GM19397 (cell line): ENCODE results near the gene LRP1.

Experiments used
- ATAC-seq: cut with Tn5 transposase; IDR thresholded peaks from one replicate; pipeline ENCODE4 v1.9.1; 2021; ENCODE audit warnings: mild to moderate bottlenecking, moderate library complexity; ENCODE audit not compliant: unreplicated experiment

LRP1 gene

DNA sequence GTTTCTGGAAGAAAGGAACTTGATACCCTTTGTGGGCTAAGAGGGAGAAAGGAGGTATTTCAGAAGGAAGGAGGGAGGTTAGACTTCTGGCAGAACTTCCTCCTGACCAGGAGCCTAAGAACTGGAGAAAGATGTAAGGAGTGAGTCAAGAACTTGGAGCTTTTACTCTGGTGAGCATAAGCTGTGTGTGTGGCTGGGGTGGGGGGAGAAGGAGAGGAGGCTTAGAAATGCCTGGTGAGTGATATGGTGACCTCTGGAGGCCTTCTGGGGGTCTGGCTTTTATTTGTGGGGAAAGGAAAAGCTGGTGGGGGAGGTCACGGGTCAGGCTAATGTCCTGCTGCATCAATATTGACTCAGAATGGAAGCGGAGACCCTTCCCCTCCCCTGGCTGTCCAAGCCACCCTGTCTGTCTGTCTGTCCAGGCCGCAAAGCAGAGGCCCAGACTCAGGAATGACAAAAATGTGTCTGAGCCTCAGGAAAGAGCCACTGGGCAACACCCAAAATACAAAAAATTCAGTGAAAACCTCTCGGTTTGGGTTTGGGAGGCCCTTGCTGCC, 4.8 kb downstream of the LRP1 start:
- ATAC-seq = no peak

DNA sequence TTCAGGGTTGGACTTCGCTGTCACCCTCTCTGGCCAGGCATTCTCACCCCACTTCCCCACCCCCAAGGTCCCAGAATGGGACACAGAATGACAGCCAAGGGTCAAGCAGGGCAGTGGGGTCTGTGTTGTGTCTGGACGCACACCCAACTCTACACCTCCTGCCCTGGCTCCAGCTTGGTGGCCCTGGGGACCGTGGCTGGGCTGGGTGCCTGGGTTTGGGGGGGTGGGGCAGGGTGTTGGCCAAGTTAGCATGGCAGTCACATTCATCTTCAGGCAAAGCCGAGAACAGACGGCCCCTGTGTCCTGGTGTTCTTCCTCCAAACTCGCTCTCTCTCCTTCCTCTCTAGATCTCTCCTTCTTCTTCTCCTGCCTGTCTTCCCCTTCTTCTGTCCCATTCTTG, 5.6 kb downstream of the LRP1 start:
- ATAC-seq = no peak

DNA sequence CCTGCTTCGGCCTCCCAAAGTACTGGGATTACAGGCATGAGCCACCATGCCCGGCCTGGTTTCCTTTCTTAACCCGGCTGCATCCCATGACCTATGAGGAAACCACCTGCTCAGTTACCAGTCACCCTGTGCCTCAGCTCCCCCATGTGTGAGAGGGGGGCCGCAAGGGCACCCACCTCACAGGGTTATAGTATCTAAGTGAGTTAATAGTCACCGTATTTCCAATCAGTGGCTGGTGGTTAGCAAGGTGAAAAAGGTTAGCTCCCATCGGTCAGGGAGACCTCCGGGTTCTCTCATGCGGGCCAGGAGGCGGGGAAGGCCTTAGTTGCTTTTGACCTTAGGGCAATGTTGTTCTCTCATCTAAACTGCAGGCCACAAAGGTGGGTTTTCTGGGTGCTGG, 6.7 kb downstream of the LRP1 start:
- ATAC-seq = no peak

DNA sequence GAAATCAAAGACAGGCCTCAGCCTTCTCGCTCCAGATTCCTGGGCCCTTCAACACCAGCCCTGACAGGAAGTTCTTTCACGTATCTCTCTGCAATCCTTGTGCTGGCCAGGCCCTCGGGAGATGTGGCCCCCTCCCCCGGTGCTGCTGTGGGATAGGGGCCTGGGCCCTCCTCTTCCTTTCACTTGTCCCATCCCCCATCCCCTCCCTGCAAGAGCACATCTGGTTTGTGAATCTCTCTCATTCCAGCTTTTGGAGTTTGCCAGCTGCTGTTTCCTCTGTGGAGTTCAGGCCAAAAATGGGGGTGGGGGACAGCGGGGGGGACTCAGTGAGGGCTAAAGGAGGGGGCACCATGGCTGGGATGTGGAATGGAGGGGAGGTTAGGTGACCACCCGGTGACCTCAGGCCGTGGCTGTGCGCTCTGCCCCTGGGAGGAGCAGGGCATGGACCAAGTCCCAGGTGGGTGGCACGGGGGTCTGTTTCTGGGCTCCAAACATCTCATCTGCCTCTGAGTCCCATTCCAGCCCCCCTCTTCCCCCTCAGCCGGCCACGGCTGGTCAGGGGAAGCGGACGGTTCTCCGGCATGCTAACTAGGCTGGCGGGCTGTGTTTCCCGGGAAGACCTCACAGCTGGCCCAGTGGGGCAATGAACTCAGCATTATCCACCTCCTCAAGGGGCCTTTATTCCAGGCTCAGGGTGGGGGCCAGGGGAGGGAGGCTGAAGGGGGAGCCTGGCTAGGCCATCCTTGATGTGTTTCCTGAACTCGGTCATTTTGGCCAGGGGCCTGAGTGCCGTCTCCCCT, 7.4 kb downstream of the LRP1 start:
- ATAC-seq = no peak

DNA sequence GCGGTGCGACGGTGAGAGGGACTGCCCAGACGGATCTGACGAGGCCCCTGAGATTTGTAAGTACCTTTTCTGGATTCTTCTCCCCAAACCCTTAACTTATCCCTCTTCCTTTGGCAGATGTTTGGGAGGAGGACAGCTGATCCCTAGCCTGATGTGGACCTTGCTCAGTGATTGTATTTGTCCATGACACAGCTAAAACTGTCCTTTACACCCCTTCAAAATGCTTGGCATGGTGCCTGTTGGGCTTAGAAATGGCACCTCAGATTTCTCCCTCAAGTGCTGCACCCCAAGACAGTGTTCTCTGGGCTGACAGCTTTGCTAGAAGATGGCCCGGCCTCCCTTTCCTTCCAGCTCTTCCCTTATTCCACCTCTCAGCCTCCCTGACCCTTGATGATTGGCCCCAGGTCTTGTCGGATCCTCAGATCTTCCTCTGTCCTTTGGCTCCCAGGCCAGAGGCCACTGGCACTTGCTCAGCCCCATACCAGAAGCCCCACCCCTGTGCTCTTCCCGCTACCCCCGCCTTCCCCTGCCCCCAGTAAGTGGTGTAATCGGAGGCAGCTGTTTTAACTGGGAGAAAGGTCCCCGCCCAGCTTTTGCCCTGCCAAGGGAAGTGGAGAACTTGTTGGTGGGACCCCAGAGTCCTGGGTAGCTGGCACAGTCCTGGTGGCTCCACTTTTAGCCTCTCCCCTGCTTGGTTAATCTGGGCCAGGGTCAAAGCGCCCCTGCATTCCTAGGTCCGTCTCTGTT, 10.4 kb downstream of the LRP1 start:
- no peak for ATAC-seq

DNA sequence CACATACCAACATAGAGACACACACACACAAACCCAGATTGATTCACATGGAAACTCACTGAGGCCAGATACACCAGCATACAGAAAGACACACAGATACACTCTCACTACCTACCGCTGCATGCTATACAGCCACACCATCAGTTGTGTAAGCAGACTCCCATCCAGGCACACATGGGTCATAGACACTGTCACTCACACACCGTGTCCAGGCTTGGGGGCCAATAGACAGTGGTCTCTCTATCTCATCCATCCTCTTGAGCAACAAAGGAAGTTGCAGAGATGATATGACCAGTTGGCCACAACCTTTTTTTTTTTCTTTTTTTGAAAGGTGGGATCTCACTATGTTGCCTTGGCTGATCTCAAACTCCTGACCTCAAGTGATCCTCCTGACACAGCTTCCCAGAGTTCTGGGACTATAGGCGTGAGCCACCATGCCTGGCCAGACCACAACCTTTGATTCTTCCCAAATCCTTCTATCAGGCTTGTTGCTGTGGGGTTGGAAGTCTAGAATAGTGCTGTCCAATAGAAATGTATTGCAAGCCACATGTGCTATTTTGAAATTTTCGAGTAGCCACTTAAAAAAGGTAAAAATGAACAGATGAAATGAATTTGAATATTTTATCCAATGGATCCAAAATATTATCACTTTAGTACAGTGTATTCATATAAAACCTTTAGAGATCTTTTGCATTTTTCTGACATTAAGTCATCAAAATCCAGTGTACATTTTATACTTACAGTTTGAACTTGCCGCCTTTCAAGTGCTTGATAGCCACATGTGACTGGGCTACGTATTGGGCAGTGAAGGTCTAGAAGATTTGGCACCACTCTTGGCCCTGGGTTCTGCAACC, 11.7 kb downstream of the LRP1 start:
- no peak for ATAC-seq

DNA sequence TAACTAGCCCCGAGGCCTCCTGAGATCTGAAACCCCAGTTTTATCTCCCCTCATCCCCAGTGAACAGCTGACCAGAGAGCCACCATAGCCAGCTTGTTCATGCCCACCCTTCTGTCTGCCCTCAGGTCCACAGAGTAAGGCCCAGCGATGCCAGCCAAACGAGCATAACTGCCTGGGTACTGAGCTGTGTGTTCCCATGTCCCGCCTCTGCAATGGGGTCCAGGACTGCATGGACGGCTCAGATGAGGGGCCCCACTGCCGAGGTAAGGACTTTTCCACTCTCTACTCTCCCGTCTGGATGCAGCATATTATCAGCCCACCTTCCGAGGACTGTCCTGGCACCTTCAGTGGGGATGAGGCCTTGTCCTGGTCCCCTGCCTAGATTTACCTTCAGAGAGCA, 13.0 kb downstream of the LRP1 start:
- no peak for ATAC-seq

DNA sequence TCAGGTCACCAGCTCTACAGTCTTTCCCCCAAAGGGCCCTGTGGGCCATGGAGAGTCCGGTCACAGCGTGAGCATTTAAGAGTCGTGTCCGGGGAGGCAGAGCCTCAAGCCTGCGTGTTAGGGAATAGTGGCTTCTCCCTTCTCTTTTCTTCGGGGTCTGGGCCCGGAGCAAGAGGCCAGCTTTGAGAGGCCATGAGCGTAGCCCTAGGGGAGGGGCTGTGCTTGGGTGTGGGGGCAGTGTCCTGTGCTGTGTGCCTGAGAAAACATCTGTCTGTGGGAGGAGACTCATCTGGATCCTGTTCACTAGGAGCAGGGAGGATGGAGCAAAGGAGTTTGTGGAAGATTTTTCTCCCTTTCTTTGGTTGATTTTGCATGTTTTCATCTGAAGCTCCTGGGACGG, 13.8 kb downstream of the LRP1 start:
- ATAC-seq = no peak

DNA sequence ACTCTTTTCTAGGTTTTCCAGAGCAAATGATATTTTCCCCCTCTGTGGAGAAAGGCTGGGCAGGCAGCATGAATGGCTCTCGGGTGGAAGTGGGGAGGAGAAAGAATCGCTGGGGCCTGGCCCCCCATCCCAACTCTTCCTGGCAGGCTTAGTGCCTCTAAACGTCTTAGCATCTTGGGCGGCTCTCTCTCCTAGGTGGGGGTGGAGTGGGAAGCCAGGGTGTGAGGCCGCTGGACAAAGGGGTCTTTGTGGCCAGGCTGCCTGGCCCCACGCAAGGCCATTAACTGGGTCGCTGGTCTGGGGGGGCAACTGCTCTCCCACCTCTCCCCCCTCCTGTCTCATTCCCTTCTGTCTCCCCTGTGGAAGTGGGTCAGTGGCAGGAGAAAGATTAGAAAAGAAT, 14.4 kb downstream of the LRP1 start:
- no peak for ATAC-seq

DNA sequence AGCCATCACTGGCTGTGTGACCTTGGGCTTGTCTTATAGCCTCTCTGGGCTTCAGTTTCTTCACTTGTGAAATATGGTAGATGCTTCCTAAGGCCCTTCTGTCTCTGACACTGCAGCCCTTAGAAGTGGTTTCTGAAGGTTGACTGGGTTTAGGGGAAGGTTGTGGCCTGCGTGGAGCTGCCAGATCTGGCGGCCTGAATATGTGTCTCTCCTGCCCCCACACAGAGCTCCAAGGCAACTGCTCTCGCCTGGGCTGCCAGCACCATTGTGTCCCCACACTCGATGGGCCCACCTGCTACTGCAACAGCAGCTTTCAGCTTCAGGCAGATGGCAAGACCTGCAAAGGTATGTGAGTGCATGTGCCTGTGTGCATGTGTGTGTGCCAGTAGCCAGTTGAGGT, 15.2 kb downstream of the LRP1 start:
- ATAC-seq = no peak

DNA sequence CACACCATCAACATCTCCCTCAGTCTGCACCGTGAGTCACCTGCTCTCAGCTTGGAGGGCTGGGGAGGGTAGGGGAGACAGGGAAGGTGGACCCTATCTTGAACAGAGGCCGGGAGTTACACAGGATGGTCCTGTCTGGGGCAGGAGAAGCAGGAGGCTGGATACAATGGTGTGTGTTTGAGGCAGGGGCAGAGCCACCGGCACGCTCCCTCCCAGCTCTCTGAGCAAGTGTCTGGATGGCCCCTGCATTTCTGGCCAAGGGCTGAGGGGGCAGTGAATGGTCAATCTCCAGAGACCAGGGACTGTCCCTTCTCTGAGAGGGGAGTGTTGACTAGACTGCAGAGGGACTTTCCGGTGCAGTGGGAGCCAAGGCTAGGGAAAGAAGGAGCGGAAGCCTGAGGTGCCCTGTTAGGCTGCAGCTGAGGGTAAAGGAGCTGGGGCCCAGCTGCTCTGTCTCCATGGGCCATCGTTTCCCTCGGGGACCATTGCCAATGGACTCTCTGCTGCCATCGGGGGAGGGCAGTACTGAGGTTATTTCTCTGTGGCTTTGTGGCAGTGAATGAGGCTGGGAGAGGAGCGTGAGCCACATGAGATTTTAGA, 17.3 kb downstream of the LRP1 start:
- ATAC-seq = no peak

DNA sequence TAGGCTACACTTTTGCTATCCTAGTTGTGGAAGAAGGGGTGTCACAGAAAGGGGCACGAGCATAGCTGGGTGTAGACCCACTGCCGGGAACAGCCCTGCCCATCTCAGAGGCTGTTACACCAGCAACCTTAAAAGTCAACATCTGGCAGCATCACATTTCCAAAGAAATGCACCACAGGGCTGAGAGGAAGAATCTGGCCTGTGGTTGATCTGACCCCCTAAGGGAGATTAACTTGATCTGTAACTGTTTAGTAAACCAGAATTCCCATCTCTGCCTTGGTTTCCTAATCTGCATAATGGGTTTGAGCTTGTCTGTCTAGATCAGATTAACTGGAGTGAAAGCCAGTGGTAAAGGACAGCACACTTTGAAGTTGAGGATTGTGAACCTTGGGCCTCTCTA, 17.8 kb downstream of the LRP1 start:
- no peak for ATAC-seq

DNA sequence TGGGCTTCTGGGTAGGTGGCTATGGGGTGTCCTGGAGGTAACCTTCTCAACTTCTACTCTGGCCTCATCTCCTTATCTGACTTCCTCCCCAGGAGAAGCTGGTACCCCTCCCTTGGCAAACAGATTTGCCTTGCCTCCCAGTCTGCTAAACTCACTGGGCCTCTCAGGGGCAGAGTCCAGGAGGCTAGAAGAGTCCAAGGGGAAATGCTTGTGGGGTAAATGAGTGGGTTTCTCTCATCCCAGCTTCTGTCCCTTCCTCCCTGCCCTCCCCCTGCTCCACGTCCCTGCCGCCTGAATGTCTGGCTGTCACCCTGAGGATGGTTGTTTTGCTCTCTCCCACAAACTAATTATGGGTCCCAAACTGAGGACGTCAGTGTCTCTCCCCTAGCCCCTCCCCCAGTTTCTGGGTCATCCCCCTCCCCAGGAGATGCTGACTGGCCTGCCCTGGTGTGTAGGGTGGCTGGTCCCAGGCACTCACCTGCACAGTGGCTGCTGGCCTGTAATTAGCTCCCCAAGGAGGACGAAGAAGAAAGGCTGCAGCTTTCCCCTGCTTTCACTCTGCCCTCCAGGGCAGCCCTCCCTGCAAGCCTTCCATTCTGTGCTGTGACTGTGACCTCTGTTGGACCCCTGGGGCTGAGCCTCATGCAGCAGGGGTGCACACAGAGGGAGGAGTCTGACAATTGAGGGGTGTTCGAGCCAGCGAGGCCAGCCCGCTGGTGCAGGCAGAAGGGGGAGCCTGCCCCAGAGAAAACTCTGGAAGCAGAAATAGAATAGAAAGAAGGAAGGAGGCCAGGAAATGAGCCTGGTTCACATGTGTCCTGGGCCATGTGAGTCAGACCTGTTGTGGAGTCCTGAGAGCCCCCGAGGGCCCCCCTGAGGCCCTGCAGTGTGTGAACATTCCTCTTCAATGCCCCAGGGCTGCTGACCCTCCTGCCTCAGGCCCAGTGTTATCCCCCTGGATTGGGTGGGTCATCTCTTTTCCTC, 19.0 kb downstream of the LRP1 start, which contains the start of gene LRP1-AS:
LRP1-AS (minus strand) TSS at position 659 of the 984 bp plus-strand sequence.
- ATAC-seq = no peak

DNA sequence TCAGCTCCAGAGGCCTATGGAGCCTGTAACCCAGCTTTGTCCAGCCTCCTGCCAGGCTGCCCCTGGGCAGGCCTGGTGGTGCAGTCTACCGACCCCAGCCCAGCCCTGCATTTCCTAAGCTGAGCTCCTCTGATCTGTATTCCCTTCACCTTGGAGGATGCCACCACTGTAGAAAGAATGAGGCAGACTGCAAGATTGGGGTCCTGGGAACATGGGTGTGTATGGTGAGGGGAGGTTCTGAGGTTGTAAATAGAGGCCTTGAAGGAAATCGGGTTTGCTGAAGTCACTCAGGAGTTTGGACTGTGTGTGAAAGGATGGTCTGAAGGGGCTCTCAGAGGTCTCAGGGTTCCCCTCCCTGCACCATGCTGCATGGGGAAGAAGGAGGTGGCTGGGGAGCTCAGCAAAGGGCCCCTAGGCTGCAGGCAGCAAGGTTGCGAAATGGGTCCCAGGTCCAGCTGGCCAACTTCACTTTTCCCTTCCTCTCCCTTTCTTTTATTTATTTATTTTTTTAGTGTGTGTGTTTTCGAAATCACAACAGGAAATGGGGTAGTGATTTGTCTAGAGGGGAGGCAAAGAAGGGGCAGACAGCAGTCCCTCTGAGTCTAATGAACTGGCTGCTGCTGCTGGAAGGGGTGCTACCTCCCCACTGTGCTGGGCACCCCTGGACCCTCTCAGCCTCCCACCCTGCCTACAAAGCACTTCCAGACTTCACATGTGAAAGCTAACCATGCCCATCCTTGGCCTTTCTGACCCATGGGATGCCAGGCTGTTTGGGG, 20.4 kb downstream of the LRP1 start:
- ATAC-seq = no peak

DNA sequence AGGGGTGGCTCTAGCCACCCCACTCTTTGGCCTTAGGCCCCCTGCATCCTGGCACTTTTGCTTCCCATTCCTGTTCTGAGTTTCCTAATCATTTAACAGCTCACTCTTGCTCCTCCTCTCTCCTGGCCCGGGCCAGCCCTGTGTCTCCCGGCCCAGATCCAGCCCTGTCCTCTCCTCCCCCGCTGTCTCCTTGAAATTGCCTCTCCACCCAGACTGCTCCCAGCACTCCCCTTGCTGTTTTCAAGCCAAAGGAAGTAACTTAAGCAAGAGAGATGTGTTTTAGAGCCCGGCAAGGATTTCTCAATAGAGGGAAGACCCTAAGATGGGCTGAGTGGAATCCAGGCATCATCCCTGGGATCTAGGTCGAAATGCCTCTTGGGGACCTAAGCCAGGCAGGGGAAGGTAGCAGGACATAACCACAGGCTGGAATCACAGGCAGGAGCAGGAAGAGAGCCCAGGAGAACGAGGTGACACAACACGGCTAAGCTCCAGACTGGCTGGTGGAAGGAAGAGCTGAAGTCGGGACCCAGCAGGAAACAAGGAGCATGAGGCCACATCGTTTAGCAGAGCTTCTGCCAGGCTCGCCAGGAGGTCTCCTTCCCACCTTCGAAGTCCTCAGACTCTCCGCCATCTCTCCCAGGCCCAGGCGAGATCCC, 21.1 kb downstream of the LRP1 start:
- ATAC-seq = no peak

DNA sequence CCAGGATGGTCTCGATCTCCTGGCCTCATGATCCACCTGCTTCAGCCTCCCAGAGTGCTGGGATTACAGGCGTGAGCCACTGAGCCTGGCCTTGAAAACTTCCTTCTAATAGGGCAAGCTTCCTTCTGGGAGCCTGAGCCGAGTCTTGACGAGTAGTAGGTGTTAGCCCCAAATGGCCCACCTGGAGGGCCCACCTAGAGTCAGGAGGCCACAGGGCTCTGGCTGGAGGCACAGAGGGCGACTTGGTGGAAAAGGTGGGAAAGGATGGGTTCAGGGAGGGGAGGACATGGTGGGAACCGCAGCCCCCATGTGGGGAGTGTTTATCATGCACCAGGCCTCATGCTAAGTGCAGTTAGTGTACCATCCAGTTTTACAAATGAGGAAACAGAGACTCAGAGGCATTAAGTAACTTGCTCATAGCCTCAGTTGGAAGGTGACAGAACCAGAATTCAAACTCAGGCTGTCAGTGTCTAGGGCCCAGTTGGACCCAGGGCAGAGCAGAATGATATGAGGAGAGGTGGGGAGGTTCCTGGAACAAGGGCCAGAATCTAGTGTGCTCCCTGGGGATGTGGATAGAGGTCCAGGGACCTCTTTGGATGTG, 22.2 kb downstream of the LRP1 start:
- no peak for ATAC-seq

DNA sequence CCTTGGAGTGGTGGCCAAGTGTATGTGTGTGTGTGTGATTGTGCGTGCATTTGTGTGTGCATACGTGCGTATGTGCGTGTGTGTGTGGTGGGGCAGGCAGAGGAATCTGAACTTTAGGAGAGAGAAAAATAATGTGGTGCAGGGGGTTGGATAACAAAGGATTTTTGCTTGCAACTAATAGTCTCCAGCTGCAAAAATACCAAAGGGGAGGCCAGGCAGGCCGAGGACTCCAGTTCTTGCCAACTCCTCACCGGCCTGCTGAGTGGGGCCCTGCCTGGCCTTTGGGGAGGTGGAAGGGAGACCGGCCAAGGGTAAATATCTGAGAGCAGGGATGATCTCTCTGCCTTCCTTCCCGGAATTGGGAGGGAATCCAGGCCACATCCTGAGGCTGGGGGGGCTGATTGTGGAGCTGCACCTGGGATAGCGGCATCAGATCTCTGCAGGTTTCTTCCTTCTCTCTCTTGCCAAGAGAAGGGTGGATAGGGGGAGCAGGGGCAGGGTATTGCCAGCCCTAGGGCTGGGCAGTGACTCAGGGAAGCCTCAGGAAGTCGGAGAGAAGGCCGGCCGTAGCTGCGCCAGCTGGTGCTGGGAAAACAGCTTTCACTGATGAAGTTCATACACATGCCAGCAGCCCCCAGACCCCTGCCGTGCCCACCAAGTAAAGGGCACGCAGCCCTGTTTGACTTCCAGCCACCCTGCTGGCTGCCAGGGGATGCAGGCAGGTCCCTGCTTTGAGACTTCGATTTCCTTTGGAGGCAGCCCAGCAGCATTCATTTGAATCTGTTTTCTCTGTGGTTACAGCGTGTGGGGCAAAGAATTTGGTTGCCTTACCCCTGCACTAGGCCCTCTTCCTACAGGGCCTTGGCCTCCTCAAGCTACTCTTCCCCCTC, 23.7 kb downstream of the LRP1 start:
- no peak for ATAC-seq
